ENCODE results near the gene PLCXD3. TPM values are rescaled to one million over a fixed set of nuclear protein-coding genes. Genes with fewer than 3 reads are reported as not detected.
A peak's percentile ranks its signal among the peaks of the same experiment; 100 is the strongest.

The PLCXD3 gene, protein sequence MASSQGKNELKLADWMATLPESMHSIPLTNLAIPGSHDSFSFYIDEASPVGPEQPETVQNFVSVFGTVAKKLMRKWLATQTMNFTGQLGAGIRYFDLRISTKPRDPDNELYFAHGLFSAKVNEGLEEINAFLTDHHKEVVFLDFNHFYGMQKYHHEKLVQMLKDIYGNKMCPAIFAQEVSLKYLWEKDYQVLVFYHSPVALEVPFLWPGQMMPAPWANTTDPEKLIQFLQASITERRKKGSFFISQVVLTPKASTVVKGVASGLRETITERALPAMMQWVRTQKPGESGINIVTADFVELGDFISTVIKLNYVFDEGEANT
- total RNA-seq (2021; fragmentation: NEBNext Ultra II Directional; extraction: Animal tissue kit (Norgen Biotek cat#: 25700)) (0.07 and 0.10 TPM in 2 replicates), polyA plus RNA-seq (2011; rRNA removed) (under 0.01 and 0.03 TPM in 2 replicates), polyA minus RNA-seq (2011; rRNA and poly(A)+ RNA removed) (0.06 TPM in 1 of 2 replicates, not detected in the other)
- polyA plus RNA-seq (2011; cell fraction: cytosol; rRNA removed) = 0.04 TPM
- polyA plus RNA-seq (2011; cell fraction: nucleus; rRNA removed) = 0.04 TPM
- polyA plus RNA-seq (2012, experiment 1 of 2) = 0.03 to 0.07 TPM (median 0.04 TPM) in 4 replicates
- polyA plus RNA-seq (2012, experiment 2 of 2) = not detected
- polyA plus RNA-seq (2013, experiment 1 of 2) = 0.08 TPM
- 0.06 TPM for polyA plus RNA-seq (2013, experiment 2 of 2)
- not detected for polyA minus RNA-seq (2011; cell fraction: cytosol; rRNA and poly(A)+ RNA removed)
- polyA minus RNA-seq (2011; cell fraction: nucleus; rRNA and poly(A)+ RNA removed) = 0.10 TPM
- long read RNA-seq, experiment 1 = 0 reads
- long read RNA-seq, experiment 2 = 0 reads

DNA sequence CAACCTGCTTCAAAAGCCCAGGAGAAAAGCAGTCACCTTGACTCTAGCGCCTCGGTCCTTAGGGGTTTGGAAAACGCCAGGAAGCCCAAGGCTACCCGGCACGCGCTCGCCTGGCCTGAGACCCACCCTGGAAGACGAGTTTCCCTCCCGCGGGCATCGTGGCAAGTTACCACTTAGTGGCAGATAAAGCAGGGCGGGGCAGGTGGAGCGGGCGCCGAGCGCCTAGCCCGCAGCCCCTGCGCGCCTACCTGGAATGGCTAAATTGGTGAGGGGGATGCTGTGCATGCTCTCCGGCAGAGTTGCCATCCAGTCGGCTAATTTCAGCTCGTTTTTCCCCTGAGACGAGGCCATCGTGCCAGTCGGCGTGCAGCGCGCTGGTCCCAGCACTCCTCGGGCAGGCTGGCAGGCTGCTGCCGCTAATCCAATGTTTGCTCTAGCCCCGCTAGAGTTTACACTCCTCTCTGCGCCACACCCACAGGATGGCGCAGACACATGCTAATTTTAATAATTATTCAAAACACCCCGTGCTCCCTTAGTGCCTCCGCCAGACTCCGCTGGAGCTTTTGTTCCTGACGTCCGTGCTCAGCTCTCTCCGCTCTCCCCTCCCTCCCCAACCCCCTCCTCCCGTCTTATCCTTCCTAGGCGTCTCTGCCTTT lies at the start of gene PLCXD3:
TSS of gene PLCXD3 (minus strand) at position 426 of the 656 bp plus-strand sequence. CDS start at position 351, 75 bp downstream.
- peak within 1 kb of the TSS; percentile 63 for H4K8ac ChIP-seq (ENCODE audit: extremely low read depth, insufficient read depth, low read length)
- H3K4ac ChIP-seq (replicated peaks; ENCODE audit: insufficient read length, low read depth, low read length) = no peak within 1 kb of the TSS
- peak within 1 kb of the TSS; percentile 84 for H2AFZ ChIP-seq (ENCODE audit: low read length)
- H2BK15ac ChIP-seq (ENCODE audit: low read length) = no peak within 1 kb of the TSS; the same call in 1 of the 2 replicates
- H3K14ac ChIP-seq (ENCODE audit: insufficient read length) = no peak within 1 kb of the TSS
- CTCF ChIA-PET (ENCODE audit: partially characterized antibody) = interaction anchor here (0.5 to 4.7 kb wide), 8 partner anchors 14 to 1291 kb away, joined by 3 to 19 read pairs (median 4); no protein-coding TSS in a partner anchor
- H2BK5ac ChIP-seq (ENCODE audit: low read depth, low read length) = no peak within 1 kb of the TSS
- no peaks in the 10 kb centered on the region for H3K36me3 ChIP-seq (ENCODE audit: control insufficient read depth in 2 of 4, insufficient read depth in 4 of 4, low read length in 3 of 4)
- H4K5ac ChIP-seq (ENCODE audit: insufficient read length, low read depth, low read length) = no peak within 1 kb of the TSS
- FAIRE-seq = no peak
- no peak within 1 kb of the TSS; a peak in 1 of 7 replicates for H3K9ac ChIP-seq (replicated peaks in 1 of 4; ENCODE audit: extremely low read depth in 1 of 4, low read depth in 3 of 4, low read length in 3 of 4)
- H2AK5ac ChIP-seq (ENCODE audit: low read depth, low read length) = no peak within 1 kb of the TSS
- POLR2A ChIA-PET (ENCODE audit: partially characterized antibody) = no interaction called here
- H3K18ac ChIP-seq (ENCODE audit: extremely low read depth, low read length) = no peak within 1 kb of the TSS
- H3K27me3 ChIP-seq (replicated peaks in 1 of 4; ENCODE audit: control insufficient read depth in 3 of 4, extremely low read depth in 1 of 4, insufficient read depth in 3 of 4, low read length in 3 of 4) = peaks cover 7 to 27% (median 24%) of the 10 kb centered on the region in 4 experiments
- H4K20me1 ChIP-seq (replicated peaks in 1 of 2; ENCODE audit: control insufficient read depth in 1 of 2, insufficient read depth in 2 of 2, low read length in 2 of 2) = no peaks in the 10 kb centered on the region
- H3K4me1 ChIP-seq (replicated peaks in 1 of 4; ENCODE audit: control insufficient read depth in 3 of 4, insufficient read depth in 4 of 4, low read length in 3 of 4) = peaks cover 0 to 10% (median 3%) of the 10 kb centered on the region in 4 experiments; a peak in 4 of 7 replicates
- peaks cover 11% of the 10 kb centered on the region for H3K23me2 ChIP-seq (ENCODE audit: low read depth, low read length)
- H3K56ac ChIP-seq (replicated peaks; ENCODE audit: insufficient read length, low read depth, low read length) = no peak within 1 kb of the TSS
- H3K27ac ChIP-seq (ENCODE audit: low read depth, low read length) = no peak within 1 kb of the TSS
- no peak within 1 kb of the TSS for H4K91ac ChIP-seq (replicated peaks; ENCODE audit: insufficient read length, low read length)
- no peak within 1 kb of the TSS for H2BK20ac ChIP-seq (ENCODE audit: low read length)
- H2BK120ac ChIP-seq (replicated peaks; ENCODE audit: low read depth, low read length) = no peak within 1 kb of the TSS
- 2% methylated on average over 33 of the region's 41 CpGs; no CpG with 5 or more reads in 1 of the 2 experiments for WGBS, 2 experiments (ENCODE audit: extremely low coverage in 1 of 2, insufficient coverage in 1 of 2, insufficient read length in 1 of 2, insufficient replicate concordance in 2 of 2, low coverage in 1 of 2, low lambda C conversion rate in 2 of 2, missing lambda C conversion rate in 1 of 2)
- H3K79me2 ChIP-seq (ENCODE audit: control insufficient read depth in 1 of 2, insufficient read depth in 2 of 2, low read length in 2 of 2) = no peaks in the 10 kb centered on the region
- H3K4me3 ChIP-seq (ENCODE audit: extremely low read depth in 1 of 4, insufficient read depth in 2 of 4, low read depth in 3 of 4, low read length in 4 of 4) = peak within 1 kb of the TSS; percentile 58 to 68 (median 63)
- no peak within 1 kb of the TSS for H2BK12ac ChIP-seq (ENCODE audit: low read depth, low read length)
- peak in 1 of 2 experiments; percentile 63 for DNase-seq (ENCODE audit: low read depth in 1 of 2, low spot score in 2 of 2)
- no peaks in the 10 kb centered on the region for H3K79me1 ChIP-seq (ENCODE audit: low read depth, low read length)
- no peak within 1 kb of the TSS for H3K23ac ChIP-seq (ENCODE audit: insufficient read length)
- peak within 1 kb of the TSS; percentile 97 to 100 for H3K4me2 ChIP-seq (ENCODE audit: insufficient read depth in 1 of 2, low read depth in 2 of 2, low read length in 2 of 2)
- no peaks in the 10 kb centered on the region for H3K9me3 ChIP-seq (ENCODE audit: insufficient read depth in 2 of 2, low read depth in 1 of 2, low read length in 1 of 2)
- TF ChIP-seq EZH2 (IDR thresholded peaks at IDR 0.05; ENCODE audit: low read depth, low read length, severe bottlenecking) = peak; percentile 67
- TF ChIP-seq FOSL1 (IDR thresholded peaks at IDR 0.05; ENCODE audit: insufficient read depth, low read depth, low read length) = no peak
- TF ChIP-seq, protein P1, sequence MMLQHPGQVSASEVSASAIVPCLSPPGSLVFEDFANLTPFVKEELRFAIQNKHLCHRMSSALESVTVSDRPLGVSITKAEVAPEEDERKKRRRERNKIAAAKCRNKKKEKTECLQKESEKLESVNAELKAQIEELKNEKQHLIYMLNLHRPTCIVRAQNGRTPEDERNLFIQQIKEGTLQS (IDR thresholded peaks at IDR 0.05; ENCODE audit: insufficient read depth, low read depth, low read length) = no peak
- TF ChIP-seq, protein P2, sequence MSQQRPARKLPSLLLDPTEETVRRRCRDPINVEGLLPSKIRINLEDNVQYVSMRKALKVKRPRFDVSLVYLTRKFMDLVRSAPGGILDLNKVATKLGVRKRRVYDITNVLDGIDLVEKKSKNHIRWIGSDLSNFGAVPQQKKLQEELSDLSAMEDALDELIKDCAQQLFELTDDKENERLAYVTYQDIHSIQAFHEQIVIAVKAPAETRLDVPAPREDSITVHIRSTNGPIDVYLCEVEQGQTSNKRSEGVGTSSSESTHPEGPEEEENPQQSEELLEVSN (IDR thresholded peaks at IDR 0.05) = peak; percentile 87
- no peak for TF ChIP-seq CHD1 (IDR thresholded peaks at IDR 0.05; ENCODE audit: low read depth, low read length)
